Right lobe of liver (tissue), 4 donors: ENCODE data around the gene RNPEP.

Experiments used
- POLR2A ChIP-seq: fragments of 450-650 bp; IDR thresholded peaks from one replicate; pipeline ENCODE4 v1.6.1; 2017; ENCODE audit warnings: antibody characterized with exemption, mild to moderate bottlenecking
- TF ChIP-seq, protein P1 (sequence below), 4 donors: fragments of 200-600 bp in 3 of 4; fragments of 450-650 bp in 1 of 4; IDR thresholded peaks; one replicate each; pipeline versions ENCODE4 v1.5.1 to v1.8.0; 2016 to 2022; ENCODE audit warnings: antibody characterized with exemption in 4 of 4, mild to moderate bottlenecking in 2 of 4
- donor health status: DM: no; HTN: no; CAD: no.
- donor health status: DM: no; HTN: no; CAD: no.
- donor health status: DM: no; HTN: yes; CAD: no.

DNA sequence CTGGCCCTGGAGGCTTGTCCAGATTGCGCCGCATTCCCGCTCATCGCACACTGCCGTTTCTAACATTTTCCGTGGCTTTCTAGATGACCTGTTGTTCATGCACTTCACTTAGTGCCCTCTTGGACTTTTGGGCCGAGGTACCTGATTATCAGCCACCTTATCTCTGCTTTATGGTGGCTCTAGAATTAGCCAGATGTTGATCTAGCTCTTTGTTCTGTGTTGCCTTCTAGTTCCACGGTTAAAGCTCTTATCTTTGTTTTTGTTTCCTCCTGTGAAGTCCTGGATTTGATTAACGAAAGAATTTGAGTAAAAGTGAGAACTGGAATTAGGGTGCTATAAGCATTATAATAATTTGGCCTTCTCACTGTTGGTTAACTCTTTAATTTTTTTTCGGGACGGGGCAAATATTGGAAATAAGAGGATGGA lies 945 bp downstream of the RNPEP start:
- TF ChIP-seq, protein P1, sequence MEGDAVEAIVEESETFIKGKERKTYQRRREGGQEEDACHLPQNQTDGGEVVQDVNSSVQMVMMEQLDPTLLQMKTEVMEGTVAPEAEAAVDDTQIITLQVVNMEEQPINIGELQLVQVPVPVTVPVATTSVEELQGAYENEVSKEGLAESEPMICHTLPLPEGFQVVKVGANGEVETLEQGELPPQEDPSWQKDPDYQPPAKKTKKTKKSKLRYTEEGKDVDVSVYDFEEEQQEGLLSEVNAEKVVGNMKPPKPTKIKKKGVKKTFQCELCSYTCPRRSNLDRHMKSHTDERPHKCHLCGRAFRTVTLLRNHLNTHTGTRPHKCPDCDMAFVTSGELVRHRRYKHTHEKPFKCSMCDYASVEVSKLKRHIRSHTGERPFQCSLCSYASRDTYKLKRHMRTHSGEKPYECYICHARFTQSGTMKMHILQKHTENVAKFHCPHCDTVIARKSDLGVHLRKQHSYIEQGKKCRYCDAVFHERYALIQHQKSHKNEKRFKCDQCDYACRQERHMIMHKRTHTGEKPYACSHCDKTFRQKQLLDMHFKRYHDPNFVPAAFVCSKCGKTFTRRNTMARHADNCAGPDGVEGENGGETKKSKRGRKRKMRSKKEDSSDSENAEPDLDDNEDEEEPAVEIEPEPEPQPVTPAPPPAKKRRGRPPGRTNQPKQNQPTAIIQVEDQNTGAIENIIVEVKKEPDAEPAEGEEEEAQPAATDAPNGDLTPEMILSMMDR (IDR thresholded peaks at IDR 0.05) = peak in 1 of 4 donors; percentile 4
- TF ChIP-seq POLR2A = no peak
